Fibroblast of the conjunctiva (primary cell): Measurements from ENCODE around the gene SPTBN2.

Source experiments
- DNase-seq: peaks from one replicate; pipeline ENCODE4 v3.0.0-alpha.2; 2010; ENCODE audit warnings: low read depth

The SPTBN2 gene

GRCh38 chr11:66701432-66702240, 27.4 kb downstream of the SPTBN2 start:
- no peak for DNase-seq

GRCh38 chr11:66700742-66701141, 28.3 kb downstream of the SPTBN2 start:
- DNase-seq, result no peak

- no peak for DNase-seq
Observed at GRCh38 chr11:66700337-66700736, 28.7 kb downstream of the SPTBN2 start.

GRCh38 chr11:66698491-66698890, 30.5 kb downstream of the SPTBN2 start:
- no peak for DNase-seq

GRCh38 chr11:66697988-66698387, 31.0 kb downstream of the SPTBN2 start:
- no peak for DNase-seq

GRCh38 chr11:66696146-66696545, 32.9 kb downstream of the SPTBN2 start:
- DNase-seq, result no peak

GRCh38 chr11:66694732-66695207, 34.2 kb downstream of the SPTBN2 start:
- peak; percentile 96 for DNase-seq

GRCh38 chr11:66694056-66694410, 35.0 kb downstream of the SPTBN2 start:
- DNase-seq, result no peak

- DNase-seq, result no peak
Observed at GRCh38 chr11:66693356-66694055, 35.5 kb downstream of the SPTBN2 start.

GRCh38 chr11:66692871-66693331, 36.1 kb downstream of the SPTBN2 start:
- DNase-seq, result no peak

- no peak for DNase-seq
Observed at GRCh38 chr11:66692446-66692845, 36.6 kb downstream of the SPTBN2 start.

GRCh38 chr11:66691311-66691980, 37.6 kb downstream of the SPTBN2 start:
- no peak for DNase-seq

- no peak for DNase-seq
Observed at GRCh38 chr11:66689661-66690590, 39.1 kb downstream of the SPTBN2 start.

- DNase-seq, result no peak
Observed at GRCh38 chr11:66688561-66689534, 40.2 kb downstream of the SPTBN2 start.

GRCh38 chr11:66687831-66688281, 41.2 kb downstream of the SPTBN2 start:
- DNase-seq, result no peak

GRCh38 chr11:66686801-66687750, 41.9 kb downstream of the SPTBN2 start:
- DNase-seq, result no peak

GRCh38 chr11:66686100-66686785, 42.8 kb downstream of the SPTBN2 start:
- no peak for DNase-seq

- no peak for DNase-seq
Observed at GRCh38 chr11:66685276-66686099, 43.5 kb downstream of the SPTBN2 start.
